ENCODE measurements around the gene BTF3.

Gene BTF3

DNA sequence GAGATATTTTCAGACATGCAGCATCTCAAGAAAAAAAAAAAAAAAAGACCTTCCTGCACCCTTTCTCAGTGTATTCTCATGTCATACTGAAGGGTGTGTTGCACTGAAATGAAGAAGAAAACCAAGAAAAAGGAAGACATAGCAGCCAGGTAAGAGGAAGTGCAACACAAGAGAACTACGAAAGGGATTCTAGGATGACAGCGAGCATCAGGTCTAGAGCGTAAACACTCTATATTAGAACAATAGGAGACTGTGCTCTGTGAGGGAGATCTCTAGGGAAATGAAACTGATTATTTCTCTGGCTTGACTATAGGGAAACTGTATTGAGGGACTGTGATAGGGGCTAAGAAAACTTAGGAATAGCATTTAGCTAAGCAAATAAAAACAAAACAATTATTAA lies 30.0 kb downstream of the BTF3 start:
- ChIA-PET CTCF (interaction anchor here (4.7 kb wide), 1 partner anchor 8 kb away, joined by 30 read pairs; no protein-coding TSS in a partner anchor), POLR2A (no interaction called here)
- TF ChIP-seq CTCF (IDR thresholded peaks at IDR 0.05; ENCODE audit: control extremely low read depth, extremely low read depth, low read depth, missing control alignments): no peak
- no peak for DNase-seq (ENCODE audit: extremely low spot score)

- POLR2A ChIA-PET: no interaction called here
Measured at GRCh38 chr5:73529081-73529480, 30.8 kb downstream of the BTF3 start.

DNA sequence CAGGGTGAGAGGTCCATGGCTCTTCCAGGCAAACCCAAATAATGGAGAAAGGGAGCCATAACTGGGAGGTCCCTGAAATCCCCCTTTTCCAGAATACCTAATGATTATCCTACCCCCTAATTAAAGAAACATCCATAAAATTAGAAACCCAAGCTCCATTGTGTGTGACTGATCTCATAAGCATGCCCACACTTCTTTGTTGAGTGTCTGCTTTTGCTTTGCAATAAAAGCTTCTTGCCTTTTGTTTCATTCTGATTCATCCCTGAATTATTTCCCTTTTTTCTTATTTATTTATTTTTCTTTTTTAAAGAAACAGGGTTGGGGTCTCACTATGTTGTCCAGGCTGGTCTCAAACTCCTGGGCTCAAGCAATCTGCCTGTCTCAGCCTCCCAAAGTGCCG lies 33.1 kb downstream of the BTF3 start:
- POLR2A ChIA-PET: no interaction called here
- no peak for TF ChIP-seq CTCF (IDR thresholded peaks at IDR 0.05; ENCODE audit: control extremely low read depth, extremely low read depth, low read depth, missing control alignments)
- CTCF ChIA-PET: interaction anchor here (1.9 kb wide), 1 partner anchor 10 kb away, joined by 12 read pairs; no protein-coding TSS in a partner anchor

More at GRCh38 chr5:73529081-73529480, 30.8 kb downstream of the BTF3 start:
- no peak for DNase-seq (ENCODE audit: extremely low spot score)
- TF ChIP-seq CTCF (IDR thresholded peaks at IDR 0.05; ENCODE audit: control extremely low read depth, extremely low read depth, low read depth, missing control alignments): no peak
- CTCF ChIA-PET: interaction anchor here (4.7 kb wide), 1 partner anchor 7 kb away, joined by 30 read pairs; no protein-coding TSS in a partner anchor

DNA sequence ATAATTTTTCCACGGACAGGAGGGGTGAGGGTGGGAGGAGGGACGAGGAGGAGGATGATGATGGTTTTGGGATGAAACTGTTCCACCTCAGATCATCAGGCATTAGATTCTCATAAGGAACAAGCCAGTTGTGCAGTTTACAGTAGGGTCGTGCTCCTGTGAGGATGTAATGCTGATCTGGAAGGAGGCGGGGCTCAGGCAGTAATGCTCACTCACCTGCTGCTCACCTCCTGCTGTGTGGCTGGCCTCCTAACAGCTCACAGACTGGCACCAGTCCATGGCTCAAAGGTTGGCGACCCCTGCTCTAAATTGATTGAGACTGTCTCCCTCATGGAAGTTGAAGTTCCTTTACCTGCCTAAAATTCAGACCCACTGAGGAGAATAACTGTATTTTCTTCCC lies 34.0 kb downstream of the BTF3 start:
- ChIA-PET POLR2A (no interaction called here), CTCF (no interaction called here)
- no peak for DNase-seq (ENCODE audit: extremely low spot score)
- no peak for TF ChIP-seq CTCF (IDR thresholded peaks at IDR 0.05; ENCODE audit: control extremely low read depth, extremely low read depth, low read depth, missing control alignments)

More for the DNA sequence above, 33.1 kb downstream of the BTF3 start:
- DNase-seq (ENCODE audit: extremely low spot score): no peak

GRCh38 chr5:73534011-73534644 lies 35.9 kb downstream of the BTF3 start:
- CTCF ChIA-PET: no interaction called here
- TF ChIP-seq CTCF (IDR thresholded peaks at IDR 0.05; ENCODE audit: control extremely low read depth, extremely low read depth, low read depth, missing control alignments): no peak
- POLR2A ChIA-PET: interaction anchor here (0.6 kb wide), 1 partner anchor 579 kb away, joined by 3 read pairs; no protein-coding TSS in a partner anchor
- DNase-seq (ENCODE audit: extremely low spot score): no peak

GRCh38 chr5:73534971-73535370 lies 36.7 kb downstream of the BTF3 start:
- POLR2A ChIA-PET: no interaction called here
- CTCF ChIA-PET: interaction anchor here (1.2 to 4.8 kb wide), 6 partner anchors 8 to 579 kb away, joined by 3 to 86 read pairs (median 10); partner anchors contain the start of gene FCHO2
- TF ChIP-seq CTCF (IDR thresholded peaks at IDR 0.05; ENCODE audit: control extremely low read depth, extremely low read depth, low read depth, missing control alignments): no peak
- DNase-seq (ENCODE audit: extremely low spot score): no peak

Data from GM10248 (cell line).